ENCODE results near the gene TCL1B.
"Not testable (repeated sequence)": the region's sequence is repeated elsewhere in the genome, so short reads cannot be mapped to it uniquely, and the experiment has no call there.

TCL1B gene

GRCh38 chr14:95703805-95704204 is 17.6 kb downstream of the TCL1B start:
- no peak for DNase-seq

- DNase-seq = no peak
These were observed 19.3 kb downstream of the TCL1B start for GRCh38 chr14:95705518-95705917.

GRCh38 chr14:95707327-95707726 is 21.1 kb downstream of the TCL1B start:
- DNase-seq = no peak

- no peak for DNase-seq
These were observed 23.9 kb downstream of the TCL1B start for GRCh38 chr14:95710106-95710505.

- no peak for DNase-seq
These were observed 25.4 kb downstream of the TCL1B start for GRCh38 chr14:95711476-95712176.

- no peak for DNase-seq
These were observed 26.2 kb downstream of the TCL1B start for GRCh38 chr14:95712398-95712797.

GRCh38 chr14:95713596-95714371 is 27.6 kb downstream of the TCL1B start, which contains the start of gene TCL1A:
Gene TCL1A (minus strand): TSS chr14:95714125. CDS start chr14:95714066, 59 bp downstream.
- DNase-seq = no peak

GRCh38 chr14:95722525-95723190 is 36.4 kb downstream of the TCL1B start:
- DNase-seq = no peak

- DNase-seq = no peak
These were observed 39.6 kb downstream of the TCL1B start for GRCh38 chr14:95725685-95726336.

GRCh38 chr14:95727056-95727700 is 41.0 kb downstream of the TCL1B start:
- DNase-seq = no peak

- not testable (repeated sequence) for DNase-seq
These were observed 43.3 kb downstream of the TCL1B start for GRCh38 chr14:95729402-95730028.

GRCh38 chr14:95730126-95730525 is 43.9 kb downstream of the TCL1B start:
- DNase-seq = no peak

GRCh38 chr14:95733212-95733611 is 47.0 kb downstream of the TCL1B start:
- no peak for DNase-seq

- no peak for DNase-seq
These were observed 53.1 kb downstream of the TCL1B start for GRCh38 chr14:95739356-95739755.

- no peak for DNase-seq
These were observed 54.8 kb downstream of the TCL1B start for GRCh38 chr14:95741038-95741490.

- no peak for DNase-seq
These were observed 55.6 kb downstream of the TCL1B start for GRCh38 chr14:95741781-95742180.
